ENCODE measurements around the gene NIPA2. TPM values are rescaled to one million over a fixed set of nuclear protein-coding genes. Genes with fewer than 3 reads are reported as not detected.
A peak's percentile ranks its signal among the peaks of the same experiment; 100 is the strongest.

NIPA2 gene
- total and polyA plus RNA-seq, 3 donors from 2014 or later = 31.4 to 47.1 (median 33.9) TPM

DNA sequence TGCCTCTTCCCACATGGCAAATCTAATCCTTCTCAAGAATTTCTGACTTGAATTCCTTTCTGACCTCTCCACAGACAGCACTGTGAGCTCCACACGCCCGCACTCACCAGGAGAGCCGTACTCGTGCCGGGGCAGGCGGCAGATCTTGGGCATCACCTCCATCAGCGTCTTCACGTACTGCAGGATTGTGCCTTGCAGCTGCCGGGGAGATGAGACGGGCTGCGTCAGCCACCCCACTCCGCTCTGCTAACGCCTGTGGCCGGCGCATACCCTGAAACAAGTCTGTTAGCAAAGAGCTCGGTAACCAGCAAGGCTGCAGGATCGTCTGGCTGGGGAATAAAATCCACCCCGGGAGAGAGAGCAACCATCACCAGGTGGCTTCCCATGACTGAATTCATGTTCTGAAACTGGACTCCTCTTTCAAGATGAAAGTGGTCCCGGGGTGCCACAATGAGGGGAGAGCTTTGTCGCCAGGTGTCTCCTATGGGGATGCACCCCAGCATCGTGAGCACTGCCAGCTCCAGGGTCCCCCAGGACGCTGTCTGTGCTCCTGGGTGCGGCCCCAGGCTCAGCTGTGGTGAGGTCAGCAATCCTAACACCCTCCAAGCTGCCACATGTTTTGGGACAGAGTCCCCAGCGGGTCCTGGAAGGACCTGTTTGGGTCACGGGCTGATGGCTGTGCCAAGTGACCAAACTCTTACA is 43.4 kb downstream of the NIPA2 start:
- H3K9me3 ChIP-seq = no peaks in the 10 kb centered on the region
- intact Hi-C loops (cut with DNase I; ENCODE audit: low total_unique reads) = no loop called here

DNA sequence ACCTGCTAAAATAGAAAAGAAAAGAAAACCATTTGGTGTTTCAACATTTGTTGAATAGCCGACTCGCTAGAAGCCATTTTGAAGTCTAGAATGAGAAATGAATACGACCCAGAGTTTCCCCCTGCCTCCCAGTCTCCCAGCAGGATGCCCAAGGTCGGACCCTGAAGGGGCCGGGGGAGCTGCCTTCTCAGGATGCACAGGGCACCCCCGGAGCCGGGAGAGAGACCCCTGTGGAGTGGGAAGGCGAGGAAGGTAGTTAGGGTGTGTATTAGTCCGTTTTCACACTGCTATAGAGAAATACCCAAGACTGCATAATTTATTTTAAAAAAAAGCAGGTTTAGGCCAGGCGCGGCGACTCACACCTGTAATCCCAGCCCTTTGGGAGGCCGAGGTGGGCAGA is 44.7 kb downstream of the NIPA2 start:
- no peak for TF ChIP-seq POLR2A (IDR thresholded peaks at IDR 0.05)
- TF ChIP-seq, protein P1, sequence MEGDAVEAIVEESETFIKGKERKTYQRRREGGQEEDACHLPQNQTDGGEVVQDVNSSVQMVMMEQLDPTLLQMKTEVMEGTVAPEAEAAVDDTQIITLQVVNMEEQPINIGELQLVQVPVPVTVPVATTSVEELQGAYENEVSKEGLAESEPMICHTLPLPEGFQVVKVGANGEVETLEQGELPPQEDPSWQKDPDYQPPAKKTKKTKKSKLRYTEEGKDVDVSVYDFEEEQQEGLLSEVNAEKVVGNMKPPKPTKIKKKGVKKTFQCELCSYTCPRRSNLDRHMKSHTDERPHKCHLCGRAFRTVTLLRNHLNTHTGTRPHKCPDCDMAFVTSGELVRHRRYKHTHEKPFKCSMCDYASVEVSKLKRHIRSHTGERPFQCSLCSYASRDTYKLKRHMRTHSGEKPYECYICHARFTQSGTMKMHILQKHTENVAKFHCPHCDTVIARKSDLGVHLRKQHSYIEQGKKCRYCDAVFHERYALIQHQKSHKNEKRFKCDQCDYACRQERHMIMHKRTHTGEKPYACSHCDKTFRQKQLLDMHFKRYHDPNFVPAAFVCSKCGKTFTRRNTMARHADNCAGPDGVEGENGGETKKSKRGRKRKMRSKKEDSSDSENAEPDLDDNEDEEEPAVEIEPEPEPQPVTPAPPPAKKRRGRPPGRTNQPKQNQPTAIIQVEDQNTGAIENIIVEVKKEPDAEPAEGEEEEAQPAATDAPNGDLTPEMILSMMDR (IDR thresholded peaks at IDR 0.05) = no peak
- intact Hi-C loops (cut with DNase I; ENCODE audit: low total_unique reads) = no loop called here
- 90 to 91% methylated on average over 13 of the region's 13 CpGs for WGBS, 2 donors
- no peak overlapping the region for H3K4me3 ChIP-seq
- no peaks in the 10 kb centered on the region for H3K27me3 ChIP-seq
- no peak overlapping the region for H3K27ac ChIP-seq
- no peaks in the 10 kb centered on the region for H3K36me3 ChIP-seq (ENCODE audit: low read depth, missing control alignments)
- no peaks in the 10 kb centered on the region for H3K4me1 ChIP-seq
- H3K9me3 ChIP-seq = no peaks in the 10 kb centered on the region
- DNase-seq = no peak

More for the DNA sequence above, 43.4 kb downstream of the NIPA2 start:
- 98 to 99% methylated on average over 15 to 25 of the region's 25 CpGs for WGBS, 2 donors
- Histone ChIP-seq H3K36me3 (ENCODE audit: low read depth, missing control alignments) (no peaks in the 10 kb centered on the region), H3K4me1 (no peaks in the 10 kb centered on the region), H3K27ac (no peak overlapping the region), H3K27me3 (no peaks in the 10 kb centered on the region), H3K4me3 (no peak overlapping the region)
- DNase-seq = no peak
- no peak for TF ChIP-seq POLR2A (IDR thresholded peaks at IDR 0.05)
- TF ChIP-seq, protein P1 (IDR thresholded peaks at IDR 0.05) = no peak

DNA sequence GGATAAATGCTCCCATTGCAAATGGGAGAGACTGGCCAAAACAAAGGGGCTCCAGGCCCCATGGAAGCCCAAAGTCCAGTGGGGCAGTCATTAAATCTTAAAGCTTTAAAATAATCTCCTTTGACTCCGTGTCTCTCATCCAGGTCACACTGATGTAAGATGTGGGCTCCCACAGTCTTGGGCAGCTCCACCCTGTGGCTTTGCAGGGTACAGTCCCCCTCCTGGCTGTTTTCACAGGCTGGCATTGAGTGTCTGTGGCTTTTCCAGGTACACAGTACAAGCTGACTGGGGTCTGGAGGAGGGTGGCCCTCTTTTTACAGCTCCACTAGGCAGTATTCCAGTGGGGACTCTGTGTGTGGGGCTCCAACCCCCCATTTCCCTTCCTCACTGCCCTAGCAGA is 45.9 kb downstream of the NIPA2 start:
- intact Hi-C loops (cut with DNase I; ENCODE audit: low total_unique reads) = no loop called here
- TF ChIP-seq, protein P1 (IDR thresholded peaks at IDR 0.05) = no peak
- TF ChIP-seq POLR2A (IDR thresholded peaks at IDR 0.05) = no peak
- H3K36me3 ChIP-seq (ENCODE audit: low read depth, missing control alignments) = no peaks in the 10 kb centered on the region

DNA sequence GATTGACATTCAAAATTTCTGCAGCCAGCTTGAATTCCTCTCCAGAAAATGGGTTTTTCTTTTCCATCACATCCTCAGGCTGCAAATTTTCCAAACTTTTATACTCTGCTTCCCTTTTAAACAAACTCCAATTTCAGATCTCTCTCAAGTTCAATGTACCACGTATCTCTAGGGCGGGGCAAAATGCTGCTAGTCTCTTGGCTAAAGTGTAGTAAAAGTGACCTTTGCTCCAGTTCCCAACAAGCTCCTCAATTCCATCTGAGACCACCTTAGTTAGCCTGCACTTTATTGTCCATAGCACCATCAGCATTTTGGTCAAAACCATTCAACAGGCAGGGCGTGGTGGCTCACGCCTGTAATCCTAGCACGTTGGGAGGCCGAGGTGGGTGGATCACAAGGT is 46.7 kb downstream of the NIPA2 start:
- Histone ChIP-seq H3K36me3 (ENCODE audit: low read depth, missing control alignments) (no peaks in the 10 kb centered on the region), H3K27ac (no peak overlapping the region), H3K4me3 (no peak overlapping the region), H3K27me3 (no peaks in the 10 kb centered on the region), H3K9me3 (no peaks in the 10 kb centered on the region), H3K4me1 (no peaks in the 10 kb centered on the region)
- WGBS, 2 donors = 94 to 95% methylated on average over 6 of the region's 6 CpGs
- DNase-seq = no peak
- no peak for TF ChIP-seq POLR2A (IDR thresholded peaks at IDR 0.05)
- TF ChIP-seq, protein P1 (IDR thresholded peaks at IDR 0.05) = no peak
- intact Hi-C loops (cut with DNase I; ENCODE audit: low total_unique reads) = no loop called here

More for the DNA sequence above, 45.9 kb downstream of the NIPA2 start:
- peak; percentile 46 for DNase-seq
- no peaks in the 10 kb centered on the region for H3K4me1 ChIP-seq
- no peak overlapping the region for H3K4me3 ChIP-seq
- H3K27me3 ChIP-seq = no peaks in the 10 kb centered on the region
- no peaks in the 10 kb centered on the region for H3K9me3 ChIP-seq
- no peak overlapping the region for H3K27ac ChIP-seq
- 59 to 67% methylated on average over 1 of the region's 1 CpG for WGBS, 2 donors
